ENCODE results near the gene SHB. TPM values are rescaled to one million over a fixed set of nuclear protein-coding genes. Genes with fewer than 3 reads are reported as not detected.

The SHB gene
- total RNA-seq, 1 donor: 19.9 TPM

DNA sequence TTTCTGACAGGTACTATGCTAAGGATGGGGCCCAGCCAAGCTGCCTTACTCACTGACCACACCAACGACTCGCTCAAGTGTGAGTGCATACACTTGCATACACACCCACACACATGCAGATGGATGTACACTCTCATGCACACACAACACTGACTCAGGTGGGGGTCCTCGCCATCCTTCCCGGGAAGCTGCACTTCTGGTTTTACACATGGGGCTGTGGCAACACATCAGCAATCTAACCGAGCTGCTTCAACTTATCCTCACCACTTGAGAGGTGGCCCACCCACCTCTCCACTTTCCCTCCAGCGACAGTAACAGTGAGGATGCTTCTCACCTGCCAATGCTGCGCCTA, 97.9 kb downstream of the SHB start:
- no peak for DNase-seq (ENCODE audit: low read depth)
- TF ChIP-seq, protein P1, sequence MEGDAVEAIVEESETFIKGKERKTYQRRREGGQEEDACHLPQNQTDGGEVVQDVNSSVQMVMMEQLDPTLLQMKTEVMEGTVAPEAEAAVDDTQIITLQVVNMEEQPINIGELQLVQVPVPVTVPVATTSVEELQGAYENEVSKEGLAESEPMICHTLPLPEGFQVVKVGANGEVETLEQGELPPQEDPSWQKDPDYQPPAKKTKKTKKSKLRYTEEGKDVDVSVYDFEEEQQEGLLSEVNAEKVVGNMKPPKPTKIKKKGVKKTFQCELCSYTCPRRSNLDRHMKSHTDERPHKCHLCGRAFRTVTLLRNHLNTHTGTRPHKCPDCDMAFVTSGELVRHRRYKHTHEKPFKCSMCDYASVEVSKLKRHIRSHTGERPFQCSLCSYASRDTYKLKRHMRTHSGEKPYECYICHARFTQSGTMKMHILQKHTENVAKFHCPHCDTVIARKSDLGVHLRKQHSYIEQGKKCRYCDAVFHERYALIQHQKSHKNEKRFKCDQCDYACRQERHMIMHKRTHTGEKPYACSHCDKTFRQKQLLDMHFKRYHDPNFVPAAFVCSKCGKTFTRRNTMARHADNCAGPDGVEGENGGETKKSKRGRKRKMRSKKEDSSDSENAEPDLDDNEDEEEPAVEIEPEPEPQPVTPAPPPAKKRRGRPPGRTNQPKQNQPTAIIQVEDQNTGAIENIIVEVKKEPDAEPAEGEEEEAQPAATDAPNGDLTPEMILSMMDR (IDR thresholded peaks at IDR 0.05; ENCODE audit: insufficient read depth, low read depth, low read length): no peak
- no peak overlapping the region for H3K4me3 ChIP-seq (ENCODE audit: low read depth, low read length)

DNA sequence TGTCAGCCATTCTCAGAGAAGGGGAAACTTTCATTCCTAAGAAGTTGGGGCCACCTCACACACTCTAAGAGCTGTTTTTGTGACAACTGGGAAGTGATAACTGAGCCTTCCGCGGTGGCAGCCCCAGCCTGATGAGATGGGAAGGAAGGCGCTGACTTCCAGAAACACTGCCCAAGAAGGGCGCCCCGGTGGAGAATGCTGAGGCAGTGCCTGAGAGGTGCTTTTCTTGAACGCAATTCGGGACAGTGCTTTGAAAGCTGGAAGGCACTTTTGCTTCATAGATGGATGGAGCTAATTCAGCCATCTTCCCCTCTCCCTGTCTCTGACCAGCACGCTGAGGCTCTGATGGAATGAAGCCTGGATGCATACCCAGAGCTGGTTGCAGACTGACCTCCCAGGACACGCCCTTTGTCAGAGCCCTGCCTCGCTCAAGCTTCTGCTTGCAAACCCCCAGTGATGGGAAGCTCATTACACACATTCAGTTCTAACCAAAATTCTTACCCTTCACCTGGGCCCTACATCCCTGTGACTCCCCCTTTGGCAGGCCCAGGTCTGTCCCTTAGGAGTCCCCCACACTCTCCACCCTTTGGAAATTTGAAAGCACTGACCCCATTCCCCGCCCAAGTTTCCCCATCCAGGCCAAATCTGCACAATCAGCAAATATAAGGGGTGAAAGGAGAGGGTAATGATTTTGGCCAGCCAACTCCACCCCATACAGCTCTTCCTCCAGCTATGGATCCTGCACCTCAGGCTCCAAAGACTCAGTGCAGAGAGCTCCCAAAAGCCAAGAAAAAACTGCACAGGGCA, 98.5 kb downstream of the SHB start:
- TF ChIP-seq, protein P1 (IDR thresholded peaks at IDR 0.05; ENCODE audit: insufficient read depth, low read depth, low read length): no peak
- H3K4me3 ChIP-seq (ENCODE audit: low read depth, low read length): no peak overlapping the region

DNA sequence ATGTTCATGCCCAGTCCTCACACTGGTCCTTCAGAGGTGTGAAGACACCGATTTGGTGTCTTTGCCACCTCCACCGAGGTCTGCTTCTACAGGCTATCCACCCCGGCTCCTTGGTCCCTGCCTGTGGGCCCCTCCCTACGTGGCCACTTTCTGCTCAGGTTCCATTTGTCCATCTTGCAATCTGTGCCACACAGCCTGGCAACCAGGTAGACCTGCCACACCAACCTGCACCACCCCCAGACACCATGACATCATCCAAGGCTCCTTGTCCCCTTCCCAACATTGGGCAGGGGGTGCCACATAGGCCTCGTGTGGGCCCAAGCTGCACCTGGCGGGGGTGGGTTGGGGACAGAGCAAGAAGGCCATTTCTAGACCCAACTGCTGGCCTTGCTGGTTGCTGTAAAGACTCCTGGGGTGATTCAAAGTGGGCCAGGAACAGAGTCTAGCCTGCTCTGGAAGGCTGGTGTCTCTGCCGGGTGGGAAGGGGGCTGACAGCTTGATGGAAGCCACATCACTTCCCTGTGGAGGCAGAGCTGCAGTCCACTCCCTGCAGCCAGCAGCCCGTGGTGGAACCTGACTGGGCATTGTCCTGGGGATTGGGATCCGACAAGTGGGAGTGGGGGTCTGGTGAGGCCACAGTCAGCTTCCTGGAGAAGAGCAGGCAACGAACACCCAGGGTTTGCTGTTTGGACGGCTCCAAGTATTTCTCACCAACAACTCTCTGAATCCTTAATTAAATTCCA, 99.3 kb downstream of the SHB start:
- TF ChIP-seq, protein P1 (IDR thresholded peaks at IDR 0.05; ENCODE audit: insufficient read depth, low read depth, low read length): no peak
- no peak for DNase-seq (ENCODE audit: low read depth)
- H3K4me3 ChIP-seq (ENCODE audit: low read depth, low read length): no peak overlapping the region

More for the DNA sequence above, 98.5 kb downstream of the SHB start:
- no peak for DNase-seq (ENCODE audit: low read depth)

DNA sequence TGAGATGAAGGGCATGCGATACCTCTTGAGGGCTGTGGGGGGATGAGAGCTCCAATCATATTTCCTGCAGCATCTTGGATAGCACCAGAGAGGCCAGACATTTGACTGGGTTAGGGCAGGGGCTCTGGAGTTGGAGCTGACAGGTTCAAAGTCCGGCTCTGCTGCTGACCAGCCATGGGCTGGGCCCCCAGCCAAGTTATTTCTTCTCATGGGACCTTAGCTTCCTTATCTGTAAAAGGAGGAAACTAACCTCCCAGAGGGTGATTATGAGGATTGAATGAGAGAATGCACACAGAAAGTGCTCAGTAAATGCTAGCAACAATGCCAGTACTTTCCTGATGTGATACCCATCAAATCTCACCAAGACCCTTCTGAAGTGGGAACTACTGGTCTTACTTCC, 99.9 kb downstream of the SHB start:
- DNase-seq (ENCODE audit: low read depth): peak; percentile 76
- H3K4me3 ChIP-seq (ENCODE audit: low read depth, low read length): no peak overlapping the region
- TF ChIP-seq, protein P1 (IDR thresholded peaks at IDR 0.05; ENCODE audit: insufficient read depth, low read depth, low read length): no peak

DNA sequence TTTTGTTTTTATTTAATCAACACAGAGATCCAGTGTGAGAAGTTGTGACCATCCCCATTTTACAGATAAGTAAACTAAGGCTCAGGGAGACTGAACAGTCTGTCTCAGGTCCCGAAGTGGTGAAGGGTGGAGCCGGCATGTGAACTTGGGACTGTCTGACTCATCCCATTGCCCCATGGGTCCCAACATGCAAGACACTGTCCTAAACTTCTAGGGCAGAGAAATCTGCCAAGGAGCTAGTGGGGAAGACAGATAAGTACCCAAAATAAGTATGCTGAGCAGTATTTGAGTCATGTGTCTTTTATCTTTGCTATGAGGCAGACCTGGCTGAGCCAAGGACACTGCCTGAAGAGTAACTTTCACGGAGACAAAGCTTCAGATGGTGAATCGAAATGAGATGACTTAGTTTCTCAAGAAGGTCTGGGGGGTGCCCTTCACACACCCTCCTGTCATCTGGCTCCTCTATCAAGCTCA, 100.8 kb downstream of the SHB start:
- TF ChIP-seq, protein P1 (IDR thresholded peaks at IDR 0.05; ENCODE audit: insufficient read depth, low read depth, low read length): no peak
- DNase-seq (ENCODE audit: low read depth): peak; percentile 77

DNA sequence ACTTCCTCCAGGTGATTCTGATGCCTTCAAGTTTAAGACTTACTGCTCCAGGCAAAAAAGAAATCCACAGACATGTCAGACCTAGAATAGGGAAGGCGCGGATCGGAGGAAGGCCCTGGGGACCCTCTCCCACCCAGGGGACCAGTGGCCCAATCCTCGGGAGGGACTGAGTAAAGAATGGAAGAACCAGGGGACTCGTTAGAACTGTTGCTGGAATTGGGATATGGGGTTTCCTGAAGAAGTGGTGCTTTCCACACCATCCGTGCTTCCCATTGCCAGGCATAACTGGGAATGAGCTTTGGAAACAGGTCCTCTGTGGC, 101.3 kb downstream of the SHB start:
- no peak for DNase-seq (ENCODE audit: low read depth)
- H3K4me3 ChIP-seq (ENCODE audit: low read depth, low read length): no peak overlapping the region
- TF ChIP-seq, protein P1 (IDR thresholded peaks at IDR 0.05; ENCODE audit: insufficient read depth, low read depth, low read length): no peak

More for the DNA sequence above, 100.8 kb downstream of the SHB start:
- no peak overlapping the region for H3K4me3 ChIP-seq (ENCODE audit: low read depth, low read length)
